ENCODE measurements around the gene CAPG.
A peak's percentile ranks its signal among the peaks of the same experiment; 100 is the strongest.

The CAPG gene

GRCh38 chr2:85438201-85439024 lies 28.2 kb upstream of the CAPG start:
- no peak for DNase-seq (ENCODE audit: low read depth in 2 of 2)

GRCh38 chr2:85437488-85438200 lies 27.5 kb upstream of the CAPG start:
- peak; percentile 40 to 55 for DNase-seq (ENCODE audit: low read depth in 2 of 2)

- DNase-seq (ENCODE audit: low read depth in 2 of 2) = no peak
Measured at GRCh38 chr2:85436836-85437487, 26.8 kb upstream of the CAPG start.

DNA sequence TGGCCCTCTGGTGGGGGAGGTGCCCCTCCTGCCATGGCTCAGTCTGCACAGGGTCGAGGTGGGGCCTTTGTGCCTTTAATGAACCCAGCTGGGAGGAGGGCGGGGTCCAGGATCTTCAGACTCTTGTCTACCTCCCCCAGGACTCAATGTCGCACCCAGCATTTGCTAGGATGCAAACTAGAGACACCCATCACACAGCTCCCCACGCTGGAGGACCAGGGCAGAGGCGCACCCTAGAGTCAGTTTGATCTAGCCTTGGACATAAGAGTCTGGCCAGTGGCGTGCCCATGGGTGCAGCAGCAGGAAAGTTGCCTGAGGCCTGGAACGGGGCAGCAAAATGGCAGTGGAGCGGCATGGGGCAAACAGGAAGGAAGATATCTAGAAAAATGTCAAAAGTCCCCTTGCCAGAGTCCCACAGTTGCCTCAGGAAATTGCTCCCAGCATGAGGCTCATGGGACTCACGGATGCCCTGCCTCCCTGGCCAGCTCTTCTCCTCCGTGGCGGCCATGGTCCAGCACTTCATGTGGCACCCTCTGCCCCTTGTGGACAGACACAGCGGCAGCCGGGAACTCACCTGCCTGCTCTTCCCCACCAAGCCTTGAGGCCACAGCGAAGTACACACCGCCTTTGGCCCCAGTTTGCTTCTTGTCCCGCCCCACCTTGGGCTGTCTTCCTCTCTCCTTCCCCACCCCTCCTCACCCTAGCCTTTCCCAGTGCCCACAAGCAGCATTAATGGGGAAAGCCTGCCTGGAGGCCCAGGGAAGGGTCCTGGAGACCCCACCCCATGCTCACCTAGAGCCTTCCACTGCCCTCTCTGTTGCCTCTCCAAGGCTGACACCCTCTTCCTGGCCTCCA lies 26.0 kb upstream of the CAPG start:
- DNase-seq (ENCODE audit: low read depth in 2 of 2) = no peak

- DNase-seq (ENCODE audit: low read depth in 2 of 2) = no peak
Measured at GRCh38 chr2:85435220-85435958, 25.2 kb upstream of the CAPG start.

DNA sequence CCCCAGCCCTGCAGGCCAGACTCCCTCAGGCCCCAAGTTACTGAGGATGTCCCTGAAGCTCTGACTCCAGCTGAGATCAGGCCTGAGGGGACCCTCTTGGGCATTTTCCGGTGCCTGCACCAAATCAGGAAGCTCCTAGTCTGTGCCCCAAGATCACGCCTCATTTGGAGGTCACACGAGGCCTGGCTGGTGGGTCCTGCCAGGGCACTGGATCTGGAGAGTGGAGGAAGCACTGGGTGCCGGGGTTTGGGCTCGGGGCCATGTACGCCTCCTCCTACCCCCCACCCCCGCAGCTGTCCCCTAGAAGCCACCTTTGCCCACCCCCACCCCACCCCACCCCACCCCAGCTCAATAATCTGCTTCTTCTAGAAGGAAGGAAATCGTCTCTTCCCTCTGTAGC lies 24.5 kb upstream of the CAPG start:
- DNase-seq (ENCODE audit: low read depth in 2 of 2) = no peak

GRCh38 chr2:85433511-85434089 lies 23.4 kb upstream of the CAPG start:
- DNase-seq (ENCODE audit: low read depth in 2 of 2) = no peak

DNA sequence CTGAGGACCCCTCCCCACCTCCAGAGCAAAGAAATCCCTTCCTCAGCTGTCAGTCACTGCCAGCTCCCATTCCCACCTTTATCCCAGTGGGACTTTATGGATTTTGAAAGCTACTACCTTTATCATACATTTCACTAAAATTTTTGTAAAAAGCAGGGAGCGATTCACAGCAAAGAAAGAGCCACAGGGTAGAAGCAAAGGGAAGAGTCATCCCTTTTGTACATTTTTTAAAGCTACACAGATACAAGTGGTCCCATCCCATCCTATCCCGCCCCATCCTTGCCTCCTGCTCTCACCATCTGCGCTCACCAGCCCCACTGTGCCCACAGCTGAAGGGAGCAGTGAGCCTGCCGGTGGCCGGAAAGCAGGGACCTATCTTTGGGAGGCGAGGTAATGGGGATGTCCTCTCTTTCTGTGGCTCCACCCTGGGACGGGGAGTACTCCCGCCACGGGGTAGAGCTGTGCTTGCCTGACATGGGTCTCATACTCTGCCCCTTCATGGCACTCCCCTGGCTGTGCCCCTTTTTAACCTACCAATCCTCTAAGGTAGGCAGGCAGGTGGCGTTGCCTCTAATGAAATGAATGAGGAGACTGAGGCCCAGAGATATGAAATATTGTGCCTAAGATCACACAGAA lies 21.5 kb upstream of the CAPG start:
- DNase-seq (ENCODE audit: low read depth in 2 of 2) = no peak

DNA sequence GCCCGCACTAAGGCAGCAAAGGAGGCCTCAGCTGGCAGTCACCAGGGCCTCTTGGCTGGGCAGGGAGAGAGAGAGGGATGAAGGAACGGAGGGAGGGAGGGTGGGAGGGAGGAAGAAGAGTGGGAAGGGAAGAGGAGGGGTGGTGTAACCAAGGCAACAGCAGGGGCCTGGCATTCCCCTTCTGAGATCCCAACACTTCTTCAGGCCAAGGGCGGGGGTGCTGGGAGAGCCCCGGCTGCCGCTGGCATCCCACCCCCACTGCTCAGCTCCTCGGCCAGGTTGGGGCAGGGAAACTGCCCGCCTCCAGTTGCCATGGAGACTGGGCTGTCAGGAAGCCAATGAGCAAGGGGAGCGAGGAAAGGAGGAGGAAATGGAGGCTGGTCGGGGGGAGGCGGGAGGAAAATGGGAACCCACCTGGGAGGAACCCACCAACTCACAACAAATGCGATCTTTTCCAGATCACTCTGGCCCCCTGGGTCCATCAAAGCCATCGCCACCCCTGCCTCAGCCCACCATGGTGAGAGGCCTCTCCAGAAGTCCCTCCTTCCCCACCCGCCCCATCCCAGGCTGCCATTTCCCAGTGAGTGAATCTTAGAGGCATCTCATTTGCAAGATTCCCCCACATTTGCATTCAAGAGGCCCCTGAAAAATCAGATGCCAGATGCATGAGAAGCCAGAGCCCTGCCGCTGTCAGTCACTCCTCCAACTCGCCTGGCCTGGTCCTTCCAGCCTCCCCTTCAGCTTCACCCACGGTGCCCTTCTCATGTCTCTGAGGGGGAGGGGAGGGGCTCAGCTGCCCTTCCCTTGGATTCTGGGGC lies 20.8 kb upstream of the CAPG start:
- DNase-seq (ENCODE audit: low read depth in 2 of 2) = no peak

GRCh38 chr2:85429924-85430289 lies 19.7 kb upstream of the CAPG start:
- no peak for DNase-seq (ENCODE audit: low read depth in 2 of 2)

GRCh38 chr2:85429213-85429923 lies 19.2 kb upstream of the CAPG start:
- no peak for DNase-seq (ENCODE audit: low read depth in 2 of 2)

DNA sequence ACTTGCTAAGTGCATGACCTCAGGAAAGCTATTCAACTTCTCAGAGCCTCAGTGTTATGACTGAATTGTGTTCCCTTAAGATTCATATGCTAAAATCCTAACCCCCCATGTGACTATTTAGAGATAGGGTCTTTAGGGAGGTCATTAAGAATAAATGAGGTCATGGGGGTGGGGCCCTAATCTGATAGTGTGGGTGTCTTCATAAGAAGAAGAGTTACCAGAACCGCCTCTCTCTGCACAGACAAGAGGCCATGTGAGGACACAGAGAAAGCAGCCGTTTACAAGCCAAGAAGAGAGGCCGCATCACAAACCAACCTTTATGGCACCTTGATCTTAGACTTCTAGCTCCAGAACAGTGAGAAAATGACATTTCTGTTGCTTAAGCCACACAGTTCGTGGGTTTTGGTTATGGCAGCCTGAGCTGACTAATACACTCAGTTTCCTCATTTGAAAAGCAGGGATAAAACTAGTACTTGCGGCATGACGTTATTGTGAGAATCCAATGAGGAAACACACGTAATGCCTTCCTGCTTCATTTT lies 18.2 kb upstream of the CAPG start:
- DNase-seq (ENCODE audit: low read depth in 2 of 2) = no peak

GRCh38 chr2:85427300-85427835 lies 17.2 kb upstream of the CAPG start:
- DNase-seq (ENCODE audit: low read depth in 2 of 2) = no peak

- DNase-seq (ENCODE audit: low read depth in 2 of 2) = no peak
Measured at GRCh38 chr2:85425588-85425987, 15.4 kb upstream of the CAPG start.

- DNase-seq (ENCODE audit: low read depth in 2 of 2) = no peak
Measured at GRCh38 chr2:85423525-85423924, 13.4 kb upstream of the CAPG start.

DNA sequence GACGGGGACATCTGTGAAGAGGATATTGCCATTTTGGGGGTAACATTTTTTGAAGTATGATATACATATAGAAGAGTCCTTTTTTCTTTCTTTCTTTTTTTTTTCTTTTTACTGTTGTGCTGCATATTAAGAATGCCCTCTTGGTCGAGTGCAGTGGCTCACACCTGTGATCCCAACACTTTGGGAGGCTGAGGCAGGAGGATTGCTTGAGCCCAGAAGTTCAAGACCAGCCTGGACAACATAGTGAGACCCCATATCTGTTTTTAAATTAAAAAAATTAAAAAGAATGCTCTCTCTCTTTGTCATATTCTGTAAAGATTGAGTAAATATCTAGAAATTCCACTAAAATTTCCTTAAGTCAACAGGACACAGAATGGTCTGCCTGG lies 11.9 kb upstream of the CAPG start:
- no peak for DNase-seq (ENCODE audit: low read depth in 2 of 2)

GRCh38 chr2:85421260-85422071 lies 11.3 kb upstream of the CAPG start:
- DNase-seq (ENCODE audit: low read depth in 2 of 2) = no peak

Measured in activated CD8-positive, alpha-beta memory T cell treated with anti-CD3 and anti-CD28 coated beads for 4 hours (primary cell).